ENCODE data around the gene TULP1. TPM values are rescaled to one million over a fixed set of nuclear protein-coding genes. Genes with fewer than 3 reads are reported as not detected.

The TULP1 gene
- total RNA-seq, 1 experiment from 2014 or later, result not detected

- Histone ChIP-seq H3K27me3 (peaks cover 15% of the 10 kb centered on the region; the same call in 1 of the 2 replicates), H3K27ac (no peak overlapping the region), H3K9me3 (replicated peaks) (no peaks in the 10 kb centered on the region), H3K36me3 (no peaks in the 10 kb centered on the region), H3K4me3 (no peak overlapping the region), H3K4me1 (no peaks in the 10 kb centered on the region)
- no peak for DNase-seq
Observed at GRCh38 chr6:35512006-35512405, 690 bp downstream of the TULP1 start.

DNA sequence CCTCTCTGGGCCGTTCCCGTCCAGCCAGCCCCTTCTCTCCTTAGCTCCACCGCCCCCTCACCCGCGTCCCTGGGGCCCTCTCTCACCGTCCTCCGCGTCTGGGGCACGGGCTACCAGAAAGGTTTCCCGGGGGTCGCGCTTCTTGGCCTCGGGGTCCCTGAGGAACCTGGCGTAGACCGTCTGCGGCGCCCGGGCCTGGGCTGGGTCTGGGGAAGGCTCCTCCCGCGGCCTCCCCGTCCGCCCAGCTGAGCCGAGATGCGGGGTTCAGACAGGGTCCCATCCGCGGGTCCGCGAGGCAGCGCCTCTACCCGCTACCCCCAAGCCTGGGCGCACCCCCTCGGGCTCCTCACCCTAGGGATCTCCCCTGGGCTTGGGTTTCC is 1.1 kb downstream of the TULP1 start:
- Histone ChIP-seq H3K27me3 (peaks cover 15% of the 10 kb centered on the region; the same call in 1 of the 2 replicates), H3K4me1 (no peaks in the 10 kb centered on the region), H3K27ac (no peak overlapping the region), H3K9me3 (replicated peaks) (0 out of 2 replicates have a peak, but pooled peaks cover 3% of the 10 kb centered on the region), H3K4me3 (no peak overlapping the region), H3K36me3 (no peaks in the 10 kb centered on the region)
- DNase-seq, result no peak

- H3K9me3 ChIP-seq (replicated peaks), result 0 out of 2 replicates have a peak, but pooled peaks cover 5% of the 10 kb centered on the region
- H3K4me3 ChIP-seq, result no peak overlapping the region
- H3K27me3 ChIP-seq, result peaks cover 15% of the 10 kb centered on the region; the same call in 1 of the 2 replicates
- DNase-seq, result no peak
- no peak overlapping the region for H3K27ac ChIP-seq
- H3K4me1 ChIP-seq, result no peaks in the 10 kb centered on the region
- no peaks in the 10 kb centered on the region for H3K36me3 ChIP-seq
Observed at GRCh38 chr6:35510916-35511561, 1.7 kb downstream of the TULP1 start.

- peaks cover 3% of the 10 kb centered on the region; the same call in 1 of the 2 replicates for H3K4me1 ChIP-seq
Observed at GRCh38 chr6:35508542-35508941, 4.2 kb downstream of the TULP1 start.

GRCh38 chr6:35508027-35508426 is 4.7 kb downstream of the TULP1 start:
- H3K4me3 ChIP-seq, result no peak overlapping the region
- H3K27ac ChIP-seq, result no peak overlapping the region
- no peaks in the 10 kb centered on the region for H3K36me3 ChIP-seq
- H3K27me3 ChIP-seq, result peaks cover 16% of the 10 kb centered on the region
- H3K9me3 ChIP-seq (replicated peaks), result 0 out of 2 replicates have a peak, but pooled peaks cover 5% of the 10 kb centered on the region
- DNase-seq, result no peak
- peaks cover 7% of the 10 kb centered on the region; the same call in 1 of the 2 replicates for H3K4me1 ChIP-seq

More at GRCh38 chr6:35508542-35508941, 4.2 kb downstream of the TULP1 start:
- Histone ChIP-seq H3K27me3 (peaks cover 17% of the 10 kb centered on the region), H3K27ac (no peak overlapping the region), H3K9me3 (replicated peaks) (0 out of 2 replicates have a peak, but pooled peaks cover 5% of the 10 kb centered on the region), H3K36me3 (no peaks in the 10 kb centered on the region), H3K4me3 (no peak overlapping the region)
- DNase-seq, result no peak

GRCh38 chr6:35507221-35507620 is 5.5 kb downstream of the TULP1 start:
- H3K9me3 ChIP-seq (replicated peaks), result 0 out of 2 replicates have a peak, but pooled peaks cover 5% of the 10 kb centered on the region
- no peaks in the 10 kb centered on the region for H3K36me3 ChIP-seq
- no peak for DNase-seq
- H3K4me3 ChIP-seq, result no peak overlapping the region
- H3K4me1 ChIP-seq, result peaks cover 7% of the 10 kb centered on the region; the same call in 1 of the 2 replicates
- H3K27me3 ChIP-seq, result peaks cover 10% of the 10 kb centered on the region
- H3K27ac ChIP-seq, result no peak overlapping the region

- no peak for DNase-seq
- Histone ChIP-seq H3K9me3 (replicated peaks) (0 out of 2 replicates have a peak, but pooled peaks cover 5% of the 10 kb centered on the region), H3K36me3 (no peaks in the 10 kb centered on the region), H3K27ac (no peak overlapping the region), H3K4me3 (no peak overlapping the region), H3K27me3 (peaks cover 9% of the 10 kb centered on the region), H3K4me1 (peaks cover 7% of the 10 kb centered on the region; the same call in 1 of the 2 replicates)
Observed at GRCh38 chr6:35506536-35506935, 6.2 kb downstream of the TULP1 start.

DNA sequence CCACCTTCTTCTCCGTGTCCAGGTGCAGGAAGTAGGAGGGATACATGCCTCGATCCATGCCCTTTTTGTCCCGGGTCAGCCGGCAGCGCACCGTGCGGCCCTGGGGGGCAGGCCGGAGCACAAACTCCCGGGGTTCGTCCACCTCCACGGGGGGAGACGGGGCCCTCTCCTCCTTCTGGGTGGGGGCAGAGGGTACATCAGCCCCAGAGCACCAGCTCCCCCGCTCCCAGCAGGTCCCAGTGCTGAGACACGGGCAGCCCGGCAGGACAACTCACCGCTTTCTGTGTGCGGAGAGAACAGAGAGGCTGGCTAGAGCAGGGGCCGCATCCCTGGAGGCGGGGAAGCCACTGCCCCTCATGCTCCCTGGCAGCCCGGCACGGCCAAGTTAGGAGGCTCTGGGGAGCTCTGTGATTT is 6.7 kb downstream of the TULP1 start:
- Histone ChIP-seq H3K36me3 (no peaks in the 10 kb centered on the region), H3K27ac (no peak overlapping the region), H3K4me1 (peaks cover 9% of the 10 kb centered on the region), H3K4me3 (no peak overlapping the region), H3K9me3 (replicated peaks) (0 out of 2 replicates have a peak, but pooled peaks cover 5% of the 10 kb centered on the region), H3K27me3 (peaks cover 4% of the 10 kb centered on the region)
- no peak for DNase-seq

DNA sequence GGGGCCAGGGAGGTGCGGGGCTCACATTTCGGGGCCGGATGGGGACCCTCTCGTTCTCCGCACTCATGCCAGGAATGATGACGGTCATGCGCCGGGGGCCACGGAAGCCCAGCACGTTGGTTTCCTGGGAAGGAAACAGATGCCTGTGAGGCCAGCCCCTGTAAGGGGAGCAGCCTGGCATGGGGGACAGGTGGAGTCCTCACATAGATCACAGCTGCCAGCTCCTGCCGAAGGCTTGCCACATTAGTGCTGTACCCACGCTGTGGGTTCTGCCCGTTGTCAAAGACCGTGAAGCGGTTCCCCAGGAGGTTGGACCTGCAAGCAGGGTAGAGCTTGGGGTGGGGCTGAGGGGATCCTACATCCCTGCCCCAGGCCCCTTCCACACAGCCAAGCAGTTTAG is 9.2 kb downstream of the TULP1 start:
- no peak overlapping the region for H3K4me3 ChIP-seq
- H3K36me3 ChIP-seq, result no peaks in the 10 kb centered on the region
- DNase-seq, result peak; percentile 36 to 58
- H3K27ac ChIP-seq, result no peak overlapping the region
- H3K4me1 ChIP-seq, result peaks cover 17% of the 10 kb centered on the region
- 0 out of 2 replicates have a peak, but pooled peaks cover 5% of the 10 kb centered on the region for H3K9me3 ChIP-seq (replicated peaks)
- peaks cover 3% of the 10 kb centered on the region for H3K27me3 ChIP-seq

GRCh38 chr6:35501784-35502183 is 10.9 kb downstream of the TULP1 start:
- H3K4me3 ChIP-seq, result no peak overlapping the region
- no peak overlapping the region for H3K27ac ChIP-seq
- peaks cover 20% of the 10 kb centered on the region for H3K4me1 ChIP-seq
- no peak for DNase-seq
- peaks cover 3% of the 10 kb centered on the region for H3K27me3 ChIP-seq
- 0 out of 2 replicates have a peak, but pooled peaks cover 4% of the 10 kb centered on the region for H3K9me3 ChIP-seq (replicated peaks)
- H3K36me3 ChIP-seq, result no peaks in the 10 kb centered on the region

DNA sequence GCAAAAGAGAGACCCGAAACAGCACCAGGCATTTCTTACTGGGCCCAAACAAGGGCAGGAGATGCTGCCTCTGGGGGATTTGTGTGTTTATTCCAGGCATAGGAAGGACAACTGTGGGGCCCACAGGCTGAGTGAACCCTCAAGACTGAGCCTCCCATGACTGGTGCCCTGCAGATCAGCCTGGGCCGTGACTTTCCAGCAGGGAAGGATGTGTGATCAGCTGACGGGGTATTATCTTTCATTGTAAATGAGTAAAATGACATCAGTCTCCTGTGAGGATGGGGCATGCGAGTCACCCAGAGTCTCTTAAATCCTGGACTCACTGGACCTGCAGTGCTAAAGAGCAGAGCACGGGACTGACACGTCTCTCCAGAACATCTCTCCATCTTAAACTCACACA is 11.9 kb downstream of the TULP1 start:
- Histone ChIP-seq H3K4me1 (peaks cover 20% of the 10 kb centered on the region), H3K27me3 (peaks cover 3% of the 10 kb centered on the region), H3K9me3 (replicated peaks) (no peaks in the 10 kb centered on the region), H3K36me3 (no peaks in the 10 kb centered on the region), H3K27ac (no peak overlapping the region), H3K4me3 (no peak overlapping the region)
- DNase-seq, result peak; percentile 36 to 53

- H3K4me1 ChIP-seq, result peaks cover 20% of the 10 kb centered on the region
- H3K4me3 ChIP-seq, result no peak overlapping the region
- peaks cover 3% of the 10 kb centered on the region for H3K27me3 ChIP-seq
- no peaks in the 10 kb centered on the region for H3K36me3 ChIP-seq
- H3K27ac ChIP-seq, result no peak overlapping the region
- H3K9me3 ChIP-seq (replicated peaks), result no peaks in the 10 kb centered on the region
- no peak for DNase-seq
Observed at GRCh38 chr6:35499372-35499771, 13.3 kb downstream of the TULP1 start.

- H3K27me3 ChIP-seq, result peaks cover under 1% of the 10 kb centered on the region
- H3K4me1 ChIP-seq, result peaks cover 16% of the 10 kb centered on the region
- peak overlapping the region; percentile 73 for H3K4me3 ChIP-seq
- H3K27ac ChIP-seq, result no peak overlapping the region
- no peaks in the 10 kb centered on the region for H3K9me3 ChIP-seq (replicated peaks)
- no peaks in the 10 kb centered on the region for H3K36me3 ChIP-seq
- DNase-seq, result no peak
Observed at GRCh38 chr6:35498422-35499067, 14.2 kb downstream of the TULP1 start.

- H3K9me3 ChIP-seq (replicated peaks), result no peaks in the 10 kb centered on the region
- peak; percentile 56 to 60 for DNase-seq
- H3K27ac ChIP-seq, result peak overlapping the region; percentile 83
- no peaks in the 10 kb centered on the region for H3K36me3 ChIP-seq
- peaks cover 17% of the 10 kb centered on the region for H3K4me1 ChIP-seq
- H3K27me3 ChIP-seq, result no peaks in the 10 kb centered on the region; the same call in 1 of the 2 replicates
- peak overlapping the region; percentile 73 for H3K4me3 ChIP-seq
Observed at GRCh38 chr6:35497571-35498421, 14.9 kb downstream of the TULP1 start.

Measured in SJCRH30 (cell line).